ENCODE data around the gene DPYD. TPM values are rescaled to one million over a fixed set of nuclear protein-coding genes. Genes with fewer than 3 reads are reported as not detected.

Gene DPYD
- total RNA-seq, 1 donor: 81.9 TPM

- H3K4me3 ChIP-seq (ENCODE audit: low read depth, low read length): no peak overlapping the region
- TF ChIP-seq CTCF (IDR thresholded peaks at IDR 0.05; ENCODE audit: insufficient read depth, low read length): no peak
- peak; percentile 32 for DNase-seq (ENCODE audit: low read depth)
Observed at GRCh38 chr1:97047421-97047793, 873.4 kb downstream of the DPYD start.

- no peak for TF ChIP-seq CTCF (IDR thresholded peaks at IDR 0.05; ENCODE audit: insufficient read depth, low read length)
- DNase-seq (ENCODE audit: low read depth): no peak
- H3K4me3 ChIP-seq (ENCODE audit: low read depth, low read length): no peak overlapping the region
Observed at GRCh38 chr1:97046765-97047420, 873.9 kb downstream of the DPYD start.

- DNase-seq (ENCODE audit: low read depth): no peak
- TF ChIP-seq CTCF (IDR thresholded peaks at IDR 0.05; ENCODE audit: insufficient read depth, low read length): no peak
- H3K4me3 ChIP-seq (ENCODE audit: low read depth, low read length): no peak overlapping the region
Observed at GRCh38 chr1:97044159-97044760, 876.6 kb downstream of the DPYD start.

GRCh38 chr1:97042551-97042950 lies 878.3 kb downstream of the DPYD start:
- peak; percentile 59 for DNase-seq (ENCODE audit: low read depth)
- H3K4me3 ChIP-seq (ENCODE audit: low read depth, low read length): no peak overlapping the region
- TF ChIP-seq CTCF (IDR thresholded peaks at IDR 0.05; ENCODE audit: insufficient read depth, low read length): no peak

- TF ChIP-seq CTCF (IDR thresholded peaks at IDR 0.05; ENCODE audit: insufficient read depth, low read length): no peak
- no peak for DNase-seq (ENCODE audit: low read depth)
- no peak overlapping the region for H3K4me3 ChIP-seq (ENCODE audit: low read depth, low read length)
Observed at GRCh38 chr1:97041026-97041425, 879.8 kb downstream of the DPYD start.

GRCh38 chr1:97038410-97038809 lies 882.4 kb downstream of the DPYD start:
- no peak overlapping the region for H3K4me3 ChIP-seq (ENCODE audit: low read depth, low read length)
- DNase-seq (ENCODE audit: low read depth): no peak
- TF ChIP-seq CTCF (IDR thresholded peaks at IDR 0.05; ENCODE audit: insufficient read depth, low read length): no peak

GRCh38 chr1:97034651-97035050 lies 886.2 kb downstream of the DPYD start:
- TF ChIP-seq CTCF (IDR thresholded peaks at IDR 0.05; ENCODE audit: insufficient read depth, low read length): no peak
- no peak for DNase-seq (ENCODE audit: low read depth)

More at GRCh38 chr1:97034651-97035050, 886.2 kb downstream of the DPYD start:
- no peak overlapping the region for H3K4me3 ChIP-seq (ENCODE audit: low read depth, low read length)
